Frontal cortex (tissue), 4 donors: ENCODE data around the gene DMD. TPM values are rescaled to one million over a fixed set of nuclear protein-coding genes. Genes with fewer than 3 reads are reported as not detected.
A peak's percentile ranks its signal among the peaks of the same experiment; 100 is the strongest.
"Not testable (repeated sequence)": the region's sequence is repeated elsewhere in the genome, so short reads cannot be mapped to it uniquely, and the experiment has no call there.

Source experiments
- DNase-seq, 2 donors: peaks; one replicate each; pipeline ENCODE4 v3.0.0; 2012; ENCODE audit warnings: low spot score in 2 of 2
- FAIRE-seq: peaks from 2 replicates; lab custom pipeline; 2012; peaks lifted over from hg19 to GRCh38; lab: Jason Lieb, UNC
- total RNA-seq: library from RNA; depleted of rRNA; stranded (reverse); fragments of >200 nt; gene quantifications from one replicate; pipeline ENCODE4 v1.2.3, GENCODE V29; 2014
- donor health status: control.
- donor health status: control.
- donor health status: control.

DMD gene
- total RNA-seq, 1 donor from 2014 or later: 56.7 TPM

DNA sequence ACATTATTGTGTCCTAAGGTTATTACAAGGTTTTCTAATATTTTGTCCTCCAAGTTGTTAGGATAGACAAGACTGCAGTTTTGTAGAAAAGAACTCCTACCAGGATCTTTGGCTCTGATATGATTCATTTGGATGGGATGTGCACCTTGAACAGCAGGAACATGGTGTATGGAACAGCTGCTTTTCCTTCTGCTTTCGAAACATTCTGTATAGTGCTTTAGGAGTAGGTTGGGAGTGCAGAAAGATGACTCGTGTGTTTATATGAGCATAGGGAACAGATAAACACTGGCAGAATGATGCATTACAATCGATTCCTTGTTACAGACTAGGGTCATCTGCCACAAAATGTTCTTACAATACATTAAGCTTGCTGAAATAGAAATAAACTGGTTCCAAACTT is 790.1 kb downstream of the DMD start:
- no peak for FAIRE-seq
- DNase-seq: no peak

DNA sequence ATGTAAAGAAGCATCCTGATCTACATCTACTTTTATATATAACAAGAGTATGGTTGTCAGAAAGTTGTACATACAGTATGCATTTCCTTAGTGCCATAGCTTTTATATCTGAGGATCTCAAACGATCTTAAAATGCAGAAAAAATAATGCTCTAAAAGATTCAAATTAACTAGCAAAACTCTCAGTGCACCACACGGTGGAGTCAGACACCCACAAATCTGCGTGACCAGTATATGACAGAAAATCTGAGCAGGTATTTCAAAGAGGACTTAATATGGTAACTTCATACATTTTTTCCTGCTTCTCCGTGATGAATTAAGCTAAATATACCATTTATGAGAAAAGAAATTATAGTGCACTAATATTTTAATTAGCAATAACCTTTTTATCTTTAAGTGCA is 803.0 kb downstream of the DMD start:
- FAIRE-seq: no peak
- DNase-seq: no peak

DNA sequence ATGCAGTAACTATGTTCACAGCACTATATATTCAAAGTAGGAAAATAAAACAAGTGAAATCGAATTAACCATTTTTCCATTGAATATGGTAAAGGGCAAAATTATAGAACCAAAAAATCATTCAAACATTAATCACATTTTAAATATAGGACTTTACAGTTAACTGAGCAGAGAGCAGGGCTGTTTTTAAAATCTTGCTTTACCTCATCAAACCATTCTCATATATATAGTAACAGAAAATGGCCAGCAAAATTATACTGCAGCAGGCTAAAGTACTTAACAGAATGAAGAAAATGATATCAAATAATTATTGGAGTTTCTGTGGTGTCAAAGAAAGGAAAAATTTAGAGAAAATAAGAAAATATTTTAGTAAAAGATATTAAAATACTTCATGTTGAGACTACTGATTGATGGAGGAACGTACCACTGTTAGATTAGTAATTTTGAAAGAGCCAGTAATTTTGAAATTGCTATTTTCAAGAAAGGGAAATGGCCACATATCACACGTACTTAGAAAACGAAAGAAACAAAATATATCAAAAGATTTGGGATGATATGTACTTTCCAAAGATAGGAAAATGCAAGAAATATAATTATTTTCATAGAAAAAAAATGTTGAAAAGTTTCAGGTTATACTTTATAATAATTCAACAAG is 813.7 kb downstream of the DMD start:
- no peak for FAIRE-seq
- DNase-seq: no peak

DNA sequence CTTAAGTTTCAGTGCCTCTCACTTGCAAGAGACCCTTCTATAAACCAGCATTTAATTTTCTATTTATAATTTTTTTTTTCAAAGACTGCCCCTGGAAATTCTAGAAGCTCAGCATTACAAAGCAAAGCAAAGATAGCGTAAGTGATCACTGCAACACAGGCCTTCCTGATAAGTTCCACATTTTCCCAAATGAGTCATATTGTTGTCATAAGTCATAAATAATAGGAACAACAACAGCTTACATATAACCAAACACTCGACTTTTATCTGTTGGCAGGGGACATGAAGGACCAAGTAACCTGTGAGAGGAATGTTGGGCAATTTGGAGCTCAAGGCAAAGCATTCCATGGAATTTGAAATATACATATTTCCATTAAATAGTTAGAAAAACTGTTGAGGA is 815.5 kb downstream of the DMD start:
- DNase-seq (no peak), FAIRE-seq (no peak)

DNA sequence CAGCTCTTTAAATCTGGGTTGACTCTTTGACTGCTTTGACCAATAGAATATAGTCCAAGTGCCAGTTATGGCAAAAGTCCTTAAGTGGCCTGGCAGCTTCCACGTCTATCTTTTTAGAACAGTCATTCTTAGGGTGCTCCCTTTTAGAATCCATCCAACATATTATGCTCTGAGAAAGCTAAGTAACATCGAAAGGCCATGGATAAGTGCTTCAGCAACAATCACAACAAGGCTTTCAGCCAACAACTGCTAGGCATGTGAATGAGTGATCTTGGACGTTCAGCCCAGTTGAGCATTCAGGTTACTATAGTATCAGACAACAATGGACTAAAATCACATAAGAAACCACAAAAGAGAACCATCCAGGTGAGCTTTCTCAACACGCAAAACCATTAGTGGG is 818.7 kb downstream of the DMD start:
- DNase-seq (no peak), FAIRE-seq (no peak)

DNA sequence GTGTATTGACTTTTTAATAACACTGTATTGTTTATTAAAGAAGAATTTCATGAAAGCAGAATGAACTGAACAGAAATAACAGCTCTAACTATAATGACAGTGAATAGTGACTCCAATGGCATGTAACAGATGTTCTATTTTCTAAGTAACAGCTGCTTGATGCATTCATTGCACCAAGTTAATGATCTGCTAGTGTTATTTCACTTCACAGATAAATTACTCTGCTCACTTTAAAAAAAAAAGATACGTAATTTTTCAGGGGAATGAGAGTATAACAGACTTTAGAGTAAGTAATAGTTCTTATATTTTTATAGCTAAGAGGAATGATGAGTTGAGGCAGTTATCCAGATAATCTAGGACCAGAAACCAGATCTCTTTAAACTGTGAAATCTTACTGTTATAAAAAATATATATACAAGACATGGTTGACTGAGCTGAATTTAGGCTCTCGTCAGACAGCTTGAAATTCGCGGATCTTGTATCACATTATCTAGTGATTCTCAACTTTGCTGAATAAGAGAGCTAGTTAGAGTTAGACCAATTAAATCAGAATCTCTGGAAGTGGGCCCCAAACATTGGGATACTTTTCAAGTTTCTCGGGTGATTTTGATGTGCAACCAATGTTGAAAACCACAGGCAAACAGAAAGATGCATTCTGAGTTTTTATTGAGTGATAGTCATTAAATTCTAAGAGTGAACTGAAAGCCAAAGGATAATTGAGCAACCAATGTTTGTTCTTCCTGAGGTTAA is 840.7 kb downstream of the DMD start:
- DNase-seq (no peak), FAIRE-seq (no peak)

DNA sequence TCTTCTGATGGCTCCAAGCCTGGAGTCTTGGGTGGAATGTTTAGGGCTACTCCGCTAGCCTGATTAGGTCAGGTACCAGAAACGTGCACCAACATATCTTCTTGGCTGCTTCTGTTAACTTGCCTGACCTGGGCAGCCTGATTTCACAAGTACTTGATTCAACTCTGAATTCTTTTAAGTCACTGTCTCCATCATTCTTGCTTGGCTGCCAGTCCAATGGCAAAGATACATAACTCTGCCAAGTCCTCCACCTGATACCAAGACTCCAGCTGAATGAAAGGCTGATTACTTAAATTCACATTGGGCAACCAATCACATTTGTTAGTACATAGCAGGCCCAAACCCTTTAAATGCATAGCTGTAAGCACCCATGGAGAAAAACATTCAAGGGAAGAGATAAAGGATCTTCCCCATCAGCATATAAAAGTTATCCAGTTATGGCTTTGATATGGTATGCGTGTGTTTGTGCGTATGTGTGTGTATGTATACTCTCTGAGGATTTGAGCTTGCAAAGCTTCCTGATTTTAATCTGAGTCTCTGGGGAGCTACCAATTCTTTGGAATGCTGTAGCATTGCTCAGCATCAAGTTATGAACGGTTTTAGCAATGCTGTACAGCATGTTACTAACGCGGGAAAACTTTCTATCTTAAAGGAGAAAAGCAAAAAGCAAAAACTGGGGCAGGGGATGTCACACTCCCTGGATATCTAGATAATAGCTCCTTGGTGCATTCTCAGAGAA is 917.2 kb downstream of the DMD start:
- DNase-seq: no peak
- FAIRE-seq: no peak

DNA sequence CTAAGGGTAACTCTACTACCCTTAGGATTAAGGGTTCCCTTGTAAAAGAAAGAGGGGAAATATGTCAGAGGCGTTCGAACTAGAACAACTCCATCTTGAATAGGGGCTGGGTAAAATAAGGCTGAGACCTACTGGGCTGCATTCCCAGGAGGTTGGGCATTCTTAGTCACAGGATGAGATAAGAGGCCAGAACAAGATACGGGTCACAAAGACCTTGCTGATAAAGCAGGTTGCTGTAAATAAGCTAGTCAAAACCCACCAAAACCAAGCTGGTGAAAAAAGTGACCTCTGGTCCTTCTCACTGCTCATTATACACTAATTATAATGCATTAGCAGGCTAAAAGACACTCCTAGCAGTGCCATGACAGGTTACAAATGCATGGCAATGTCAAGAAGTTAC is 922.0 kb downstream of the DMD start:
- FAIRE-seq (no peak), DNase-seq (no peak)

DNA sequence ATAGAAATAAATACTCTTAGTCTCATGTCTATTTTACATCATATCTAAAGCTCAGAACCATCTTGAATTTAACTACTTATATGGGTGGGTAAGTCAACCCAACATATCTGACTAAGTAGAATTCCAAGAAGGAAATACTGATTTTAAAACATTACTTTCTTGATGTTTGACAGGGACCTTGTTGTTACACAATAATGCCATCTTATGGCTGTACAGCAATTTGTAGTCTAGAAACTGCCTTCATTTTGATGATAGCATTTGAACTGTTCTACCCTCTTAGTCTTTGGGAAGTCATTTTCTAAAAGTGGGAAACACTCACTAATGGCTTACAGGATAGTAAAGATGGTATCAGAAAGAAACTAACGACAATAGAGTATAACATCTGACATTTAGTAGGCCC is 929.5 kb downstream of the DMD start:
- FAIRE-seq (no peak), DNase-seq (no peak)

DNA sequence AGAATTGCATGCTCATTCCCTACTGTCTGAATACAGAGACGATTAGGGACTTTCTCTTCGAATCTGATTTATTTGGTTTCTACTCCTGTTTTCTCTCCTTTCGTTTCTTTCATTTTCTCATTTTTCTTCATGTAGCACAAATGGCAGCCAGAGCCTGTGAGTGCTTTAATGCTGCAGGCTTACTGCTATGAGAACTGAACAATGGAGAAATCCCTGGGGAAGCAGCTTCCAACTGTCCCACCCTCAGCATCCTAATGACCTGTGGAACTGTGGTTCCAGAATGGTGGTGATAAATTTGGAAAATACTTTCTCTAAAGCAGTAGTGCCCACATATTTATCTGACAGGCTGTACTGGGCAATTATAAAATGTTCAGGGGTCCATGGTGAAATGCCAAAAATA is 930.4 kb downstream of the DMD start:
- no peak for DNase-seq

DNA sequence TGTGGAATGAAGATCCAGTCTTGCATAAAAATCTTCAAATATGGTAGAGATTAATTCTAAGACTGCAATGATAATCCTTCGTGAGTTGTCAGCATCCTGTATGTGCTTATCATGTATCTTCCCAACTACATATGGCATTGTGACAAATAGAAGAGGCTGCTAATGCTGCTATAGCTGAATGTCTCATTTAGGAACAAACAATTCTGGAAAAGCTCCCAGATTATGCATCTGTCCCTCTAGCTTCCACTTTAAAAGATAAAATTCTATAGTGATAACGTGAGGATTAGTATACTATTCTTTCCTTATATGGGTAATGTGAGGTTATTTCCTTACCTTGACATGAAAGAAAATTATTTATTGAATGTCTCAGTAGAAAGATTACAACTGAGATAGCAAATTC is 930.9 kb downstream of the DMD start:
- no peak for DNase-seq
- no peak for FAIRE-seq

More for the DNA sequence above, 930.4 kb downstream of the DMD start:
- no peak for FAIRE-seq

DNA sequence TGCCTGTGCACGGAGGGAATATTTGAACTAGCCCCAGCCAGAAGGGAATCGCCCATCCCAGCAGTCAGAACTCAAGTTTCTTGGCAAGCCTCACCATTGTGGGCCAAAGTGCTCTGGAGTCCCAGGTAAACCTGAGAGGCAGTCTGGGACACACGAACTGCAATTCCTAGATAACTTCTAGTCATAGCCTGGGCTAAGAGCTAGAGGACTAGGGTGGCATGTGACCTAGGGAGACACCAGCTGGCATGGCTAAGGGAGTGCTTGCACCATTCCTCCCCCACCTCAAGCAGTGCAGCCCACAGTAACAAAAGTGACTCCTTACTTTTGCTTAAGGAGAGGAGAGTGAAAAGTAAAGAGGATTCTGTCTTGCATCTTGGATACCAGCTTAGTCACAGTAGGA is 935.2 kb downstream of the DMD start:
- no peak for FAIRE-seq
- DNase-seq: no peak

DNA sequence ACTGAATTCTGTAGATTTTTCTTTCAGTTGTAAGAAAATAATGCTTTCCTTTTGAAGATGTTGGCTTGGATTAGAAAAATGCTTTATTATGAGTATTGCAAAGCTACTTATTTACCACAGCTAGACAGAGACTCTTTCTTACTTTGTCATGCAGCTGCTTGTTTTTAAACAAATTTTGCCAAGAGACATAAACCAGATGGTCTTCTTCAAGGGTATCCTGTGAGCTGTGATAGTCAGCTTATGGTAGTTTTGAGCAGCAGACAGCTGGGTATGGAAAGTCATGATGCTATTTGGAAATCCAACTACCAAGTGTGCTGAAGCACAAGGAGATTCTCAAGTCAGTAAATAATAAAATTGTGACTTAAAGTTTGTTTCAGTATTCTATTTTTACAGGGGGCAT is 941.5 kb downstream of the DMD start:
- FAIRE-seq (no peak), DNase-seq (no peak)

DNA sequence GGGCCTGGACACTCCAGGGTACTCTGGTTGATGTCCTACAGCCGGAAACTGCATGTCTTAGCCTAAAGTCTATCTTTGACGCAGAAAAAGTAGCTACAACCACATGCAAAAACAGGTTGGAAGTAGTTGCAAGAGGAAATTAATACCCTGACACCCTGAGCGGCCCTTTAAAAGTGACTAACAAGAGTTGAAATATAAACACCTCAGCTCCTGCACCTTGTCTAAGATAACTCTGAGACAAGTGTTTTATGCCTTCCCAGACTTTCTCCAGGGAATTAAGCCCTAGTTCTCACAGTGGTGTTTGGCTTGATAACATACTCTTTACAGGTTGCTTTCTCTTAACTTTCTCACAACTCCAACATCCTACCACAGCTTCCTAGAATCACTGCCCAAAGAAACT is 943.1 kb downstream of the DMD start:
- DNase-seq (no peak), FAIRE-seq (no peak)

DNA sequence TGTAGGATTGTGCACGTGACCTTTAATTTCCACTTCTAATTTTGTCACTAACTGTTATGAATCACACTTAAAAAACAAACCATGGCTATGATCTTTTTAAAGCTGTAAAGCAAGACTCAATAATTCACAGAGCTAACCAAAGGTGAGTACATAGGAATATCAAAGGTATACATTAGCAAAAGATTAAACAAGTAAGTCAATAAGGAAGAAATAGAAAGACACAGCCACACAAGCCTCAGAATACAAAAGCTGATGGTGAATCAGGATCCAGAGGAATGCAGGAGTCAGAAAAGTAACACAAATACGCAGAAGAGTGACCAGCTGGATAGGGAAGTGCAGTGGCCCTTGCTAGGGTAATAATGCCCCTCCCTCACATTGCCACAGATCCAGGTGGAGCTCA is 943.6 kb downstream of the DMD start:
- FAIRE-seq (no peak), DNase-seq (no peak)

DNA sequence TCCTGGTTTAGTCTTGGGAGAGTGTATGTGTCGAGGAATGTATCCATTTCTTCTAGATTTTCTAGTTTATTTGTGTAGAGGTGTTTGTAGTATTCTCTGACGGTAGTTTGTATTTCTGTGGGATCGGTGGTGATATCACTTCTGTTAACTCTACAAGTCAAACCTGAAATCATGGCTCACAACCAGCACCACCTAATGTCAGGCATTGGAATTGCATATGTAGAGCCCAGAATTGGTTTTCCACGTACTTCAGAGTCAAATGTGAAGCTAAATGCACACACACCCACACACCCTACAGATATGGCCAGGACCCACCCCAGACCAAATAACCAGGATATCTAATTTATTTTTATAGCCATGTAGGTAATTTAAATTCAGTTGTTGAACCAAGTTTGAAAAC is 964.7 kb downstream of the DMD start:
- FAIRE-seq, DNase-seq: not testable (repeated sequence)

DNA sequence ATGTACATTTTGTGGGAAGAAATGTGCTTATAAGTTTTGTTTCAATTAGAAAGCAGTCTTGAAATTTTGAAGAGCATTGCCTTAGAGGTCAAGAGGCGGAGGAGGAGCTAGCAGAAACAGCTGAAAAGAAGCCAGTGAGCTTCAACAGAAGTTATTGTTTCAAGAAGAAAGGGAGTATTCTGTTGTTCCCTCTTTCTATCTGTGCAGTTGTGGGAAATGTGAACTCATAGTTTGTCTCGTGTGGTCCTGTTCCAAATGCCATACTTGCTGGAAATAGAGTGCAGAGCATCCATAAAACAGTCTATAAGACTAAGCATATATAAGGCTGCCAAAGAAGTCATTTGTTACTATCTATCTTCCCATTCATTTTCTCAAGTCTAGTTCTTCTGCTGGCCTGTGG is 1015.7 kb downstream of the DMD start:
- peak; percentile 84 for FAIRE-seq
- DNase-seq: peak in 1 of 2 donors; percentile 1

DNA sequence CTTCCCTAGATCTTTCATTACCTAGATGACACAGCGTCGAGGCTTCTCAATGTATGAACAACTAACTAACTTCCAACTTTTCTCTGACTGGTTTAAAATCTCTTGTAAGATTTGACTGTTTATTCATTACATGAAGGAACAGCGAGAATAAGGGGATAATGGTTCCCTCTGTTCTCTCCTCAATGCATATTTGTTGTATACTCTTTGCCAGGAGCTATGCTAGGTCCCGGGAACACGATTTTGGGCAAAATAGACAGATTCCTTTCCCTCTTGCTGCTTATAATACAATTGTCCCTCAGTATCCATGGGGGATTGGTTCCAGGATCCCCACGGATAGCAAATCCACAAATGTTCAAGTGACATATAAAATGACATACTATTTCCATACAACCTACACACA is 1020.0 kb downstream of the DMD start:
- FAIRE-seq (no peak), DNase-seq (no peak)

DNA sequence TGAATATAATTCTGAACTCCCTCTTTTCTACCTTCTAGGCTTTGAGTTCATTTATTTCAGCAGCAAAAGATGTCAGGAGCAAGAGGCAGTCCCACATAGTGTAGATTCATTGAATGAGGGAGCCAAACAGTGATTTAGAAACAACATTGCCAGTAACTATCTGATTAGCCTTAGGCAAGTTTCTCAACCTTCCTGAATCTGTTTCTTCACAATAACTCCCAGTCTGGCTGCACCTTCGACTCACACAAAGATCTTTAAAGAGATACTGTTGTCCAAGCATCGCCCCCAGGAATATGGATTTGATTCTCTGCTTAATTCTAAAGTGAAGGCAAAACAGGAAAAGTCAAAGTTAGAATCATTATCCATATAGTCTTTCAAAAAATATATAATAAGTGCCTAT is 1026.2 kb downstream of the DMD start:
- no peak for FAIRE-seq
- DNase-seq: no peak

DNA sequence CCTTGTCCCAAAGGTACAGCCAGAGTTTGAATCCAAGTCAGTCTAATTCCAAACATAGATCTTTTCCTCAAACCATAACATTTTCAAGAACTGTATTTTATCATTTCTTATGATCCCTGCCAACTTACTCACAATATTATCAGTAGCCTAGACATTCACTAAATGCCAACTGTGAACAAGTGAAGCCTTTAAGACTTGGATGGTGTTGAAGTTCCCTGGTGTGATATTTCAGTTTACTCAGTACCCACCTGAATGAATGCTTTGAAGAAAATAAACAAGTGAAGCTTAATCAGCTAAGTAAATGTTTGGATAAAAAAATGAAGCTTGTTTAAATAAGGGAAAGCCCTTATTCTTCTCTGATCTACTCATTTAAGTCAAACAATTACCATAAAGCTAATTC is 1028.3 kb downstream of the DMD start:
- no peak for DNase-seq
- FAIRE-seq: no peak

DNA sequence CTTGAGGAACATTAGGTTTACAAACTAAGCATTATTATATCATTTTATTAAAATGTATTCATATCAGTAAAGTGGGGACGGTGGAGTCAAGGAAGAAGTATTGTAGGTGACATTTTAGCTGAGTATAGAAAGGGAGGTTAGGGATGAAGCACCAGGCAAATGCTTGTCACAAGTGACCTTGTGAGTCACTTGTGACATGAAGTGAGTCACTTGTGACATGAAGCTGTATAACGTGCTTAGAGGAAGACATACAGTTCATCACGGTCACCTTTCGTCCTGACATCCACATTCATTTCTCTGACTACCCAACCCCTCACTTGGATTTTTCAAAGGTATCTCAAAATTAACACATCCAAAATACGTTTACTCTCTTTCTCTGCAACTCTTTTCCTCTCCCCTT is 1034.8 kb downstream of the DMD start:
- no peak for DNase-seq
- no peak for FAIRE-seq
